CD8-positive, alpha-beta memory T cell (primary cell): ENCODE results near the gene TADA3. TPM values are rescaled to one million over a fixed set of nuclear protein-coding genes. Genes with fewer than 3 reads are reported as not detected.

Experiments used
- CTCF ChIA-PET: fragments of 350-600 bp; sonication (Branson Sonifier 250); formaldehyde crosslinking; loops from one replicate; lab custom pipeline; 2021; ENCODE audit warnings: antibody characterized with exemption; lab: Charles Lee
- POLR2A ChIA-PET: fragments of 350-600 bp; sonication (Branson Sonifier 250); formaldehyde crosslinking; loops from one replicate; lab custom pipeline; 2021; ENCODE audit warnings: antibody characterized with exemption; lab: Charles Lee
- DNase-seq, 5 donors: peaks; one replicate each; pipeline versions ENCODE4 v3.0.0 to v3.0.0-alpha.2; 2020 to 2022; ENCODE audit warnings: mixed read lengths in 1 of 5
- H3K27ac ChIP-seq: one replicate; pipeline ENCODE4 v1.7.0; 2013; ENCODE audit warnings: low read depth, mild to moderate bottlenecking, low read length, moderate library complexity
- H3K27me3 ChIP-seq: 2 replicates; pipeline ENCODE4 v1.7.0; 2013; ENCODE audit warnings: low read length, mild to moderate bottlenecking; ENCODE audit not compliant: insufficient read depth, poor library complexity, severe bottlenecking
- H3K36me3 ChIP-seq: 2 replicates; pipeline ENCODE4 v1.7.0; 2013; ENCODE audit warnings: mild to moderate bottlenecking, low read length, moderate library complexity; ENCODE audit not compliant: insufficient read depth
- H3K4me1 ChIP-seq: 2 replicates; pipeline ENCODE4 v1.7.0; 2013; ENCODE audit warnings: mild to moderate bottlenecking, low read length, moderate library complexity; ENCODE audit not compliant: insufficient read depth
- H3K4me3 ChIP-seq: 2 replicates; pipeline ENCODE4 v1.7.0; 2013; ENCODE audit warnings: mild to moderate bottlenecking, low read length
- H3K9me3 ChIP-seq: 2 replicates; pipeline ENCODE4 v1.7.0; 2013; ENCODE audit warnings: mild to moderate bottlenecking, low read length
- H3K27ac Mint-ChIP-seq, 8 donors: one replicate each; pipeline ENCODE4 v1.8.0; 2020 to 2021; ENCODE audit warnings: mixed read lengths in 8 of 8, mild to moderate bottlenecking in 6 of 8, inconsistent platforms in 3 of 8, moderate library complexity in 3 of 8
- H3K27me3 Mint-ChIP-seq, 2 donors: one replicate each; pipeline ENCODE4 v1.8.0; 2020 to 2021; ENCODE audit warnings: mixed read lengths in 2 of 2, mild to moderate bottlenecking in 1 of 2, moderate library complexity in 1 of 2
- H3K36me3 Mint-ChIP-seq, 3 donors: one replicate each; pipeline ENCODE4 v1.8.0; 2020 to 2021; ENCODE audit warnings: mixed read lengths in 3 of 3, inconsistent platforms in 1 of 3, mild to moderate bottlenecking in 1 of 3
- H3K4me1 Mint-ChIP-seq, 3 donors: one replicate each; pipeline ENCODE4 v1.8.0; 2020 to 2021; ENCODE audit warnings: mixed read lengths in 3 of 3, inconsistent platforms in 1 of 3, mild to moderate bottlenecking in 1 of 3
- H3K4me3 Mint-ChIP-seq, 7 donors: one replicate each; pipeline ENCODE4 v1.8.0; 2020 to 2021; ENCODE audit warnings: mixed read lengths in 7 of 7, mild to moderate bottlenecking in 6 of 7, moderate library complexity in 4 of 7, inconsistent platforms in 2 of 7
- H3K9me3 Mint-ChIP-seq, 5 donors: one replicate each; pipeline ENCODE4 v1.8.0; 2020 to 2022; ENCODE audit warnings: mixed read lengths in 5 of 5, mild to moderate bottlenecking in 3 of 5, moderate library complexity in 2 of 5, inconsistent platforms in 1 of 5
- polyA plus RNA-seq: library from polyadenylated mRNA; unstranded; fragments of 300-500 nt; fragmentation: Illumina TruSeq; gene quantifications from one replicate; pipeline ENCODE4 v1.2.3, GENCODE V29; 2021
- total RNA-seq, 2 experiments: library from RNA; stranded (reverse); gene quantifications; one replicate each; pipeline ENCODE4 v1.2.3, GENCODE V29; 2021

TADA3 gene
- total and polyA plus RNA-seq, 3 experiments from 2014 or later, result 57.0 to 64.4 (median 58.8) TPM

GRCh38 chr3:9781551-9781950, 10.7 kb downstream of the TADA3 start:
- peaks cover 50% of the 10 kb centered on the region for H3K4me1 ChIP-seq
- peaks cover 38 to 53% (median 42%) of the 10 kb centered on the region in 3 donors for H3K4me1 Mint-ChIP-seq
- CTCF ChIA-PET, result interaction anchor here (0.9 to 1.3 kb wide), 2 partner anchors 11 to 151 kb away, joined by 3 to 4 read pairs; partner anchors contain the start of genes ARPC4 and TADA3

GRCh38 chr3:9780910-9781309, 11.4 kb downstream of the TADA3 start:
- ChIA-PET POLR2A (interaction anchor here (0.9 kb wide), 1 partner anchor 29 kb away, joined by 7 read pairs; no protein-coding TSS in a partner anchor), CTCF (interaction anchor here (0.9 to 1.8 kb wide), 3 partner anchors 12 to 27 kb away, joined by 3 to 5 read pairs (median 4); partner anchors contain the start of gene ARPC4)
- H3K4me3 Mint-ChIP-seq, result peak overlapping the region in 5 of 7 donors; percentile 42 to 80 (median 49)
- no peak overlapping the region for H3K4me3 ChIP-seq
- peaks cover 46% of the 10 kb centered on the region for H3K4me1 ChIP-seq
- H3K9me3 Mint-ChIP-seq, result no peaks in the 10 kb centered on the region
- peaks cover 8% of the 10 kb centered on the region for H3K36me3 ChIP-seq
- peaks cover 4 to 44% (median 11%) of the 10 kb centered on the region in 3 donors for H3K36me3 Mint-ChIP-seq
- no peak for DNase-seq
- H3K27me3 ChIP-seq, result no peaks in the 10 kb centered on the region
- no peaks in the 10 kb centered on the region for H3K9me3 ChIP-seq
- H3K27ac Mint-ChIP-seq, result peak overlapping the region; percentile 57 to 97 (median 88)
- H3K27me3 Mint-ChIP-seq, result no peaks in the 10 kb centered on the region
- H3K27ac ChIP-seq, result peak overlapping the region; percentile 33
- peaks cover 38 to 55% (median 42%) of the 10 kb centered on the region in 3 donors for H3K4me1 Mint-ChIP-seq

More at GRCh38 chr3:9781551-9781950, 10.7 kb downstream of the TADA3 start:
- no peaks in the 10 kb centered on the region for H3K9me3 ChIP-seq
- no peaks in the 10 kb centered on the region for H3K27me3 Mint-ChIP-seq
- no peak overlapping the region for H3K4me3 ChIP-seq
- H3K4me3 Mint-ChIP-seq, result no peak overlapping the region
- H3K27ac Mint-ChIP-seq, result peak overlapping the region in 4 of 8 donors; percentile 57 to 77 (median 68)
- H3K27ac ChIP-seq, result no peak overlapping the region
- H3K36me3 Mint-ChIP-seq, result peaks cover 4 to 49% (median 15%) of the 10 kb centered on the region in 3 donors
- POLR2A ChIA-PET, result interaction anchor here (0.9 to 1.1 kb wide), 2 partner anchors 11 to 30 kb away, joined by 3 to 7 read pairs; partner anchors contain the start of genes ARPC4 and TADA3
- peaks cover 14% of the 10 kb centered on the region for H3K36me3 ChIP-seq
- H3K9me3 Mint-ChIP-seq, result no peaks in the 10 kb centered on the region
- H3K27me3 ChIP-seq, result no peaks in the 10 kb centered on the region
- DNase-seq, result no peak

- Histone ChIP-seq H3K36me3 (peaks cover 6% of the 10 kb centered on the region), H3K27me3 (no peaks in the 10 kb centered on the region), H3K4me3 (peak overlapping the region; percentile 11), H3K9me3 (no peaks in the 10 kb centered on the region), H3K27ac (peak overlapping the region; percentile 33), H3K4me1 (peaks cover 46% of the 10 kb centered on the region)
- ChIA-PET POLR2A (interaction anchor here (1.2 to 1.4 kb wide), 2 partner anchors 13 to 384 kb away, joined by 3 to 4 read pairs; partner anchors contain the start of gene ARPC4), CTCF (interaction anchor here (0.9 to 1.8 kb wide), 3 partner anchors 12 to 27 kb away, joined by 3 to 5 read pairs (median 4); partner anchors contain the start of gene ARPC4)
- Mint-ChIP-seq H3K4me1 (peaks cover 38 to 55% (median 42%) of the 10 kb centered on the region in 3 donors), H3K9me3 (no peaks in the 10 kb centered on the region), H3K27me3 (no peaks in the 10 kb centered on the region), H3K4me3 (peak overlapping the region in 6 of 7 donors; percentile 42 to 87 (median 61)), H3K36me3 (peaks cover 4 to 39% (median 8%) of the 10 kb centered on the region in 3 donors), H3K27ac (peak overlapping the region; percentile 57 to 97 (median 88))
- no peak for DNase-seq
Observed at GRCh38 chr3:9780458-9780812, 11.8 kb downstream of the TADA3 start.

GRCh38 chr3:9779721-9780457, 12.4 kb downstream of the TADA3 start:
- Histone ChIP-seq H3K27ac (peak overlapping the region; percentile 33), H3K9me3 (no peaks in the 10 kb centered on the region), H3K27me3 (no peaks in the 10 kb centered on the region), H3K4me3 (peak overlapping the region; percentile 11), H3K4me1 (peaks cover 46% of the 10 kb centered on the region), H3K36me3 (peaks cover under 1% of the 10 kb centered on the region)
- Mint-ChIP-seq H3K27ac (peak overlapping the region; percentile 57 to 97 (median 88)), H3K27me3 (no peaks in the 10 kb centered on the region), H3K4me1 (peaks cover 40 to 55% (median 42%) of the 10 kb centered on the region in 3 donors), H3K36me3 (peaks cover 4 to 34% (median 6%) of the 10 kb centered on the region in 3 donors), H3K4me3 (peak overlapping the region; percentile 12 to 87 (median 50)), H3K9me3 (no peaks in the 10 kb centered on the region)
- peak in 3 of 5 donors; percentile 47 to 57 (median 50) for DNase-seq
- POLR2A ChIA-PET, result interaction anchor here (1.2 to 1.4 kb wide), 2 partner anchors 13 to 383 kb away, joined by 3 to 4 read pairs; partner anchors contain the start of gene ARPC4
- CTCF ChIA-PET, result interaction anchor here (0.9 to 1.8 kb wide), 3 partner anchors 11 to 28 kb away, joined by 3 to 5 read pairs (median 4); partner anchors contain the start of gene ARPC4

- H3K4me1 Mint-ChIP-seq, result peaks cover 40 to 55% (median 42%) of the 10 kb centered on the region in 3 donors
- Histone ChIP-seq H3K4me1 (peaks cover 46% of the 10 kb centered on the region), H3K9me3 (no peaks in the 10 kb centered on the region), H3K4me3 (no peak overlapping the region), H3K36me3 (no peaks in the 10 kb centered on the region), H3K27me3 (no peaks in the 10 kb centered on the region), H3K27ac (no peak overlapping the region)
- H3K9me3 Mint-ChIP-seq, result no peaks in the 10 kb centered on the region
- peak overlapping the region in 6 of 7 donors; percentile 42 to 87 (median 61) for H3K4me3 Mint-ChIP-seq
- H3K27ac Mint-ChIP-seq, result peak overlapping the region; percentile 57 to 97 (median 84)
- peaks cover 4 to 29% (median 5%) of the 10 kb centered on the region in 3 donors for H3K36me3 Mint-ChIP-seq
- CTCF ChIA-PET, result no interaction called here
- no peaks in the 10 kb centered on the region for H3K27me3 Mint-ChIP-seq
- DNase-seq, result peak in 1 of 5 donors; percentile 25
- POLR2A ChIA-PET, result interaction anchor here (1.4 kb wide), 1 partner anchor 14 kb away, joined by 3 read pairs; the partner anchor contains the start of gene ARPC4
Observed at GRCh38 chr3:9779075-9779593, 13.1 kb downstream of the TADA3 start.

GRCh38 chr3:9778143-9779074, 13.9 kb downstream of the TADA3 start:
- CTCF ChIA-PET, result no interaction called here
- Mint-ChIP-seq H3K36me3 (peaks cover 4 to 23% (median 5%) of the 10 kb centered on the region in 3 donors), H3K4me3 (peak overlapping the region in 1 of 7 donors; percentile 6), H3K27me3 (no peaks in the 10 kb centered on the region), H3K9me3 (no peaks in the 10 kb centered on the region), H3K4me1 (peaks cover 40 to 55% (median 42%) of the 10 kb centered on the region in 3 donors), H3K27ac (peak overlapping the region in 4 of 8 donors; percentile 57 to 94 (median 82))
- H3K4me3 ChIP-seq, result no peak overlapping the region
- H3K36me3 ChIP-seq, result no peaks in the 10 kb centered on the region
- H3K27ac ChIP-seq, result no peak overlapping the region
- DNase-seq, result peak in 1 of 5 donors; percentile 17
- H3K27me3 ChIP-seq, result no peaks in the 10 kb centered on the region
- H3K4me1 ChIP-seq, result peaks cover 46% of the 10 kb centered on the region
- no peaks in the 10 kb centered on the region for H3K9me3 ChIP-seq
- POLR2A ChIA-PET, result no interaction called here

GRCh38 chr3:9777694-9778021, 14.6 kb downstream of the TADA3 start:
- Mint-ChIP-seq H3K4me3 (no peak overlapping the region), H3K4me1 (peaks cover 40 to 52% (median 42%) of the 10 kb centered on the region in 3 donors), H3K27ac (no peak overlapping the region), H3K36me3 (peaks cover 0 to 17% (median 2%) of the 10 kb centered on the region in 3 donors), H3K9me3 (no peaks in the 10 kb centered on the region), H3K27me3 (peaks cover 0 to 1% of the 10 kb centered on the region in 2 donors)
- no peak overlapping the region for H3K4me3 ChIP-seq
- H3K9me3 ChIP-seq, result no peaks in the 10 kb centered on the region
- H3K4me1 ChIP-seq, result peaks cover 46% of the 10 kb centered on the region
- DNase-seq, result peak in 1 of 5 donors; percentile 23
- H3K27me3 ChIP-seq, result no peaks in the 10 kb centered on the region
- POLR2A ChIA-PET, result no interaction called here
- H3K27ac ChIP-seq, result no peak overlapping the region
- CTCF ChIA-PET, result no interaction called here
- no peaks in the 10 kb centered on the region for H3K36me3 ChIP-seq
